GM19328 (cell line): ENCODE data around the gene AKT2.

Source experiments
- ATAC-seq: cut with Tn5 transposase; IDR thresholded peaks from one replicate; pipeline ENCODE4 v1.9.1; 2021; ENCODE audit warnings: mild to moderate bottlenecking, moderate library complexity; ENCODE audit not compliant: unreplicated experiment

AKT2 gene

GRCh38 chr19:40238775-40239174, 46.4 kb downstream of the AKT2 start:
- no peak for ATAC-seq

DNA sequence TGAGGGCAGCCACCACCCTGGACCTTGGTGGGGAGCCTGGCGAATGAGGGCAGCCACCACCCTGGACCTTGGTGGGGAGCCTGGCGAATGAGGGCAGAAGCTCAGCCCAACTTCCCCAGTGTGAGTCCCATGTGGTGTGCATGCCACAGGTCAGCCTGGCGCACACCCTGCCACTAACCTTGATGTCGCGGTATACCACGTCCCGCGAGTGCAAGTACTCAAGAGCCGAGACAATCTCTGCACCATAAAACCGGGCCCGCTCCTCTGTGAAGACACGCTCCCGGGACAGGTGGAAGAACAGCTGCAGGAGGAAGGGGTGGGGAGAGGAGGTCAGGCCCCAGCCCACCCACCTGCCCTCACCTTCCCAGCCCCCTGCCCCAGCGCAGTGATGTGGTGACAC, 47.4 kb downstream of the AKT2 start:
- no peak for ATAC-seq

DNA sequence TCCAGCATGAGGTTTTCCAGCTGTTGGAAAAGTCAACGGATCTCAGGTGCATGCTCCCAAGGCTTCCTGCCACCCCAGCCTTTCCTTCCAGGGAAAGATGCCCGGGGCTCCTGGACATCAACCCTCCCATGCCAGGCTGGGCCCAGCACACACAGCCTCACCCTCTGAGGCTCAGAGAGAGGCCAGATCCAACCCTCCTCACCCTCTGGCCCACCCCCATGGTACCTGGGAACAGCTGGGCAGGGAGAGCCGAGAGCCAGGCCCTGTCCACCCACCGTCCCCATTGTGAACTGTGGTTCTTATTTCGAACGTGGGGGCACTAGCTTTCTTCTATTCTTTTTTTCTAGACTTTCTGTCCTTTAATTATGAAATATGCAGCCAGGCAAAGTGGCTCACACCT, 48.8 kb downstream of the AKT2 start:
- no peak for ATAC-seq

GRCh38 chr19:40236026-40236355, 49.2 kb downstream of the AKT2 start:
- ATAC-seq = no peak

DNA sequence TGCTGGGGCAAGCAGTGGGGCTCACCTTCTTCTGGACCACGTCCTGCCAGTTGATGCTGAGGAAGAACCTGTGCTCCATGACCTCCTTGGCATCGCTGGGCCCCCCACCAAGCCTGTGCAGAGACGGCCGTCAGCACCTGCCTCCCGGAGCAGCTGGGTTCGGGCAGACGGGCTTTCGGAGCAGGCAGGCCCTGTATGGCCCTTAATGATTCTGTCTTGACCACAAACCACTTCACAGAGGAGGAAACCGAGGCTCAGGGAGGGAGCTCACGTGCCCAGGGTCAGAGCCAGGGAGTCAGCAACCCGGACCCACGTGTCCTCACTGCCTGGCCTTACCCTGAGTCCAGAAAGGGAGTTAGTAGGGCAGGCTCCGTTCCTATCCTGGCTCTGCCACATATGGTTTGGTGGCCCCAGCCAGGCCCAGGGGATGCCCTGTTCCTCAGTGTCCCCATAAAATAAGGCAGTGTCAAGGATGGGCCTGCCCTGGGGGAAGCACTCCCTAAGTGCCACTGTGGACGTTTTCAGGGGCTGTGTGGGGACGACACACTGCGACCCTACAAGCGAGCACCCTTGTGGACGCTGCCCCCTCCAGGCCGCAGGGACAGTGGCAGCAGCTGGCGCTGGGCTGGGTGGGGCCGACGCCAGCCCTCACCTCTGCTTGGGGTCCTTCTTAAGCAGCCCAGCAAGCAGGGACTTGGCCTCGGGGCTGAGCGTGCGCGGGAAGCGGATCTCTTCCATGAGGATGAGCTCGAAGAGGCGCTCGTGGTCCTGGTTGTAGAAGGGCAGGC, 49.7 kb downstream of the AKT2 start:
- ATAC-seq = no peak

GRCh38 chr19:40234429-40235237, 50.5 kb downstream of the AKT2 start:
- no peak for ATAC-seq

- no peak for ATAC-seq
These were observed 51.2 kb downstream of the AKT2 start for GRCh38 chr19:40233811-40234389.

- ATAC-seq = no peak
These were observed 52.0 kb downstream of the AKT2 start for GRCh38 chr19:40232949-40233810.

DNA sequence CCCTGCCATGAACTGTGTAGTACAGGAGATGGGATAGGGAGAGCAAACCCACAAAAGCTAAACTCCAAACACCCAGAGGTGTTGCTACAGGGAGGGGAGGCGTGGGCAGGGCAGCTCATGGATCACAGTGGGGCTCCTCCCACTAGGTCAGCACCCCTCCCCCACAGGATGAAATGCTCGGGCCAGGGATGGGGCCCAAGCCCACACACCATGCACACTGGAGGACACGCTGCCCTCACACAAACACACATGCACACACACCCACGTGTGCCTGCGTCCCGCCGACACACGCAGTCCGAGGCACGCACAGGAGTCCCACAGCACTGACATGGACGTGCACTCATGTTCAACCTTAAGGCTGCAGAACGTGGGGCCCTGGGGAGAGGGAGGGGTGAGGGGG, 52.7 kb downstream of the AKT2 start:
- no peak for ATAC-seq

DNA sequence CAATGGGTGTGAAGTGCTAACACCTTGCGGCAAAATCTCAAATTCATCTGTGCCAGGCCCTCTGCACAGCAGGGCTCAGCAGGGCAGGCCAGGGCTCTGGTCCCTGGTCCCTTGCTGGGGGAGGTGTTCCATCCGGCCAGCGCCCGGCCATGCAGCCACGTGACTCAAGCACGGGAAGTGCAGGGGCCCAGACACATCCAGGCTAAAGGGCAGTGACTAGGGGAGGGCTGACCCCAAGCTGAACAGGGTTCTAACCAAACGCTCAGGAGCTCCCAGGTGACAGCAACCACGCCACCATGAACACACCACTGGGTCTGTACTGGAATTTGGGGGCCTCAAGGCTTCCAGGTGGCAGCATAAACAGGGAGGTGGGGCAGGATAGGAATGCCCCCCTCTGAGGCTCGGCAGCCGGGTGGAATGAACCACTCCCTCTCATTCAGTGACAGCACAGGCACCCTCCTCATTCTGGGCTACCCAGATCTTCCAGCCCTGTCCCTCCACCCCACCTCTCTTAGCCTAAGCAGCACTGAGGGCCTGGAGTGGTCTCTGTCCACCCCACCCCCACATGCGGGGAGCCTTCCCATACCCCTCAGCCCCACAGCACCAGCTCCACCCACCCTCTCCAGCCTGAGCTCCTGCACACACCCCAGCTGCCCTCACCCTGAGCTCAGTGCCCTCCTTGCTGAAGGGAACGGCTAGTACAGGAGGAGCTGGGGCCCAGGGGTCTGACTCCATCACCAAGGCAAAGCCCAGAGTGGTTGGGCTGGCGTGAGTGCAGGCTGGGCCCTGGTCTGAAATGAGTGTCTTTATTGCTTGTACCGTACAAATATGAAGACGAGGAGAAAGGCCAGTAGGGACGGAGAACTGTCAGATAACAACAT, 53.4 kb downstream of the AKT2 start:
- ATAC-seq = no peak

DNA sequence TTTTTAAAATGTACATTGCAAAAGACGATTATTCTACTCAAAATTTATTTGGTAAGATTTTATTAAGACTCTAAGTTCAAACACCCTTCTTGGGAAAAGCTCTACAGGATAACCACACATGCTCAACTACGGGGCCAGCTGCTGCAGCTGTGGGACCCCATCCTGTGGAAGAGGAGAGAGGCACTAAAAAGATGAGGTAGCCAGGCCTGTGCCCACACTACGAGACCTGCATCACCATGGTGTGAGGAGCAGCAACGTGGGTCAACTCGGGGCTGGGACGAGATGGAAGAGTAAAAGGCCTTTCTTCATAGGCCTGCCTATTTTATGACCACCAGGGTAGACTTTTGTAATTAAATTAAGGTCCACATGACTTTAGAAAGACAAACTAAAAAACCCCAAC, 54.1 kb downstream of the AKT2 start:
- ATAC-seq = no peak

GRCh38 chr19:40229926-40230417, 55.2 kb downstream of the AKT2 start:
- no peak for ATAC-seq

DNA sequence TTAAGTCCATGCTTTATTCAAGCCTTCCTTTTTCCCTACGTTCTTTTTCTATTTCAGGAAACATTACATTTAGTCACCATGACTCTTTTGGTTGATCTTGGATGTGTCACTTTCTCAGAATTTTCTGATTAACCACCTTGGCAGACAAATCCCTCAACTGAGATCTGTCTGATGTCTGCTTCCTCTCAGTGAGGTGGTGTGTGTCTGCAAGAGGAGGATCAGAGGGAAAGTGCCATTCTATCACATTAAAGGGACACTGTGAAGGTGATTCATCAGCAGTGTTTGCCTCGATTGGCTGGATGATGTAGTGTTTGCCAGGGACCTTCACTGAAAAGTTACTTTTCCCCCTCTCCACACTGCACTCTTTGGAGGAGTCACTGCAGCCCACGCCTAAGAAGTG, 55.7 kb downstream of the AKT2 start:
- ATAC-seq = no peak

DNA sequence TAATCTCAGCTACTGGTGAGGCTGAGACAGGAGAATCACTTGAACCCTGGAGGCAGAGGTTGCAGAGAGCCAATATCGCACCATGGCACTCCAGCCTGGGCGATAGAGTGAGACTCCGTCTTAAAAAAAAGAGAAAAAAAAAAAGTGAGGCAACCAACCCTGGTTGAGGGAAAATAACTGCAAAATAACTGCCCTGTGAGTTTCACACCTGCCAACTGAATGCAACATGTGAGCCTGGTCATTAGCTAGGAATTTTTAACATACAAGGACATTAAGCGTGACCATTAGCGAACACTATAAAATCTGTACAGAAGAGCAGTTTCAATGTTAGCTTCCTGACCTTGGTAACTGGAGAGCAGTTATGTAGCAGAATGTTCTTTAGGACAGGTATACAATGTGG, 56.3 kb downstream of the AKT2 start:
- ATAC-seq = no peak

DNA sequence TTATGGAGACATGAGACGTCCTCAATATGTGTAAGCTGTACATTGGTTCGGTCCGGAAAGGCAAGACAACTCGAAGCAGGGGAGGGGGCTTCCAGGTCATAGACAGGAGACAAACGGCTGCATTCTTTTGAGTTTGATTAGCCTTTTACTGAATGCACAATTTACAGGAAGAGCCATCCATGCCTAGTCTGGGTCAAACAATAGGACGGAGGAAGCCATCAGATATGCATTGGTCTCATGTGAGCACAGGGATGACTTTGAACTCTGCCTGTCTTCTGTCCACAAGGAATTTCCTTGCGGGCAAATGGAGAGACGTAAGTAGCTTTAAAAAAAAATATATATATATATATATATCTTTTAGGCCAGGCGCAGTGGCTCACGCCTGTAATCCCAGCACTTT, 56.8 kb downstream of the AKT2 start:
- no peak for ATAC-seq

- no peak for ATAC-seq
These were observed 59.5 kb downstream of the AKT2 start for GRCh38 chr19:40225440-40226305.

DNA sequence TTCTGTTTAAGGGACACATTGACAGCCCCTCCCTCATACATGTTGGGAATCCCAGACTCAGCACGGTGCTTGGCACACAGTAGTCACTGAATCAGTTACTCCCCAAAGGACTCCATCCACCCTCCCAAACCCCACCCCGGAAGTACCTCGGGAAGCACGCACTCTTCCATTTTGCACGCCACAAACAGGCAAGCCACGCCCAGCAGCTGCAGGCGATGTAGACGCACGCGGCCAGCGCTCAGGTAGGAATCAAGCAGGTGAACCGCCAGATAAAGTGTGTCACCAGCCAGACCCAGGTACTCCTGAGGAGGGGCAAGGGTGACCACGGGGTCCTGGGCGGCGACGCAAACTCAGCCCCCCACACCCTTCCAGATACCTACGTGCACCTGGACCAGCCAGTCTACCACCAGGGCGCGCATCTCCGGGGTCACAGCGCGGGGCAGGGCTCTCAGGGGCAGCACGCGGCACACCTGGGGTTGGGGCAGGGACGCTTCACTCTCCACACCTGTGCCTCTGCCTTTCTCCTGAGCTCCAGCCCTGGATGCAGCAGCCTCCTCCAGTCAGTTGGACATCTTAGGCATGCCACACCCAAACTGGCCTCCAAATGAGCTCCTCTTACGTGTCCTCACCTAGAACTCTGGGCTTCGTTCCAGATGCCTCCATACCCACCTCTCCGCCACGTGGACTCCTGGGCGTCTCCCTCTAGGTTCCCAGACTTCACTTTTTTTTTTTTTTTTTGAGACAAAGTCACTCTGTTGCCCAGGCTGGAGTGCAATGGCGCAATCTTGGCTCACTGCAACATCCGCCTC, 60.6 kb downstream of the AKT2 start:
- ATAC-seq = no peak

GRCh38 chr19:40223135-40223822, 61.9 kb downstream of the AKT2 start:
- ATAC-seq = no peak
